GOT3 (cell line): ENCODE results near the gene PLXNA2.

Experiments used
- DNase-seq: peaks from one replicate; lab custom pipeline; 2025; ENCODE audit warnings: mixed read lengths; lab: John Stamatoyannopoulos, UW

The PLXNA2 gene

DNA sequence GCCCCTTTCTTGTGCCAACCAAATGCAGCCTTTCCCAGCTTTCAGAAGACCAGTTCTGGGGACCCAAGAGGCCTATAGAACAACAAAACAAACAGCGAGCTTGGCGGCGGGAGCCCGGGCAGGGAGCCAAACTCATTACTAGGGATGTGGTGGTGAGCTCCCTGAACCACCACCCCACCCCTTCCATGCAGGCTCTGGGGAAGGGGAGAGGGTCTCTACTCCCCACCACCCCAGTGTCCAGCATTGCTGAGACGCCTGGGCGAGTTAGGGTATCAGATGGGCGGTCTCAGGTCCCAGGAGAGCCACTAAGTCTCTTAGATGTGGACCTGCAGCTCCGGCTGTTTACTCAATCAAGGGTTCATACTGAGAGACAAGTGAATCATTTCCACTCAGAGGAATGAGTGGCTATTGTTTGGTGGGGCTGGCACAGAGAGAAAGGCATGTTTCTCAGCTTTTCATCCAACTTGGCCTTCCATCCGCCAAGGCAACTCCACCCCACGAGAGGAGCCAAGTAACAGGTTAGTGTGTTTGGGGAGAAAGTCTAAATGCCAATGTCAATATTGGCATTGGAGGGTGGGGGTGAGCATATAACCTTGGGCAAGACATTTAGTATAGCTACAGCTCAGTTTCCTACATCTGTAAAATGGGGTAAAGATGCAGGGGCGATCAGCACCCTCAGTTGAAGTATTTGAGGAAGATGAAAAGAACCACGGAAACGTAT lies 40.9 kb downstream of the PLXNA2 start:
- DNase-seq: no peak

DNA sequence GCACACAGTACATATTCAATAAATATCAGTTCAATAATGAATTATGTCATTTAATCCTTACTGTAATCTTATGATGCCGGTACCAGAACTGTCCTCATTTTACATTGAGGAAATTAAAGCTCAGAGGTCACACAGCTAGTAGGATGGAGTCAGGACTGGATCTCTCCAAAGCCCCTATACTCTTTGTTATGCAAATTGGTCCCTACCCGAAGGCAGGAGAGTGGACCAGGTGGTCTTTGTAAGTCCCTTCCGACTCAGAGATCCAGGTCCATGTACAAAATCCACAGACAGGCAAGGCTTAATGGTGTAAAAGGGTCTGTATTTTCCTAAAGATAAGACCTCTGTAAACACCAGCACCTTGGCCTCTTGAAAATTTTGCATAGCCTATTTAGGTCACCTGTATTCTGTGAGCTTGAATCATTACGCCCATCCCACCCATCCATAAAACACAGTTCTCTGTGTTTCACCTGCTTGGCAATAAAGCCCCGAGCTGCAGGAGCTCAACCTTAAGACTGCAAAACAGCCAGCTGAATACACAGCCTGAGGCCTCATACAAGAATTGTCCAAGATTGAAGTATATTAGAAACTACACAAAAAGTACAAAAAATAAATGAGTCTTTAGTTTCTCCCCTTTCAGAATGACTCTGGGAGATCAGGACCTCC lies 41.7 kb downstream of the PLXNA2 start:
- no peak for DNase-seq

DNA sequence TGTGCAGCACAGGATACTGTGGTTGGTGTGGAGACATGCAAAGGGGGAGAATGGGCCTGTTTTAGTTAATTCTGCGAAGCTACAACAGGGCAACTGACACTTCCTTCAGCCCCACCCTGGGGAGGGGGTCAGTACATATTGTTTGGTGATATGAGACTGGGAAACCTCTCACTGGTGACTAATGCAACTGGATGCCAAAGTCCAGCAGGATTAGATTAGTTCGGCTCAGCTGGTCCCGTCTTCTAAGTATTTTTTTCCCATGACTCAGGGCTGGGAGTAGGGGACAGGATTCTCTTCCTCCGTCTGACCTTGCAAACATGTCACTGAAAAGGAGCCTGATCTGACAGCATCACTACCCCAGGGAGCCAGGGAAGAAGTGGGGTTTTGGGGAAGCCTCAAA lies 43.0 kb downstream of the PLXNA2 start:
- DNase-seq: no peak

DNA sequence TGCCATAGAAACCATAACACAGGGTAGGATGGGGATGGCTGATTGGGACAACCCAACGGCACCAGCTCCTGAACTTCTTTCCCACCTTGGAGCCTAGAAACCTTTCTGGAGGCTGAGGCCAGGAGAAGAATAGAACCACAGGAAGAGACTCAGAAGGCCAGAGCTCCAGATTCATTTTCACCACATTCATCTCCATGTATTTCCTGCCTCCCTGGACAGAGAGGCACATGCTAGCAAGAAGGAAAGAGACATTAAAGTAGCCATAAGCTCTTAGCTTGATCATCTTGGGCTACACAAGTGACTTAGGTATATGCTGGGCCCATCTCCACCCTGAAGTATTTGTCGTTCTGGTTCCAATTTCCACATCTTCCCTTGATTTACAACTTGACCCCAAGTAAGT lies 44.1 kb downstream of the PLXNA2 start:
- no peak for DNase-seq

DNA sequence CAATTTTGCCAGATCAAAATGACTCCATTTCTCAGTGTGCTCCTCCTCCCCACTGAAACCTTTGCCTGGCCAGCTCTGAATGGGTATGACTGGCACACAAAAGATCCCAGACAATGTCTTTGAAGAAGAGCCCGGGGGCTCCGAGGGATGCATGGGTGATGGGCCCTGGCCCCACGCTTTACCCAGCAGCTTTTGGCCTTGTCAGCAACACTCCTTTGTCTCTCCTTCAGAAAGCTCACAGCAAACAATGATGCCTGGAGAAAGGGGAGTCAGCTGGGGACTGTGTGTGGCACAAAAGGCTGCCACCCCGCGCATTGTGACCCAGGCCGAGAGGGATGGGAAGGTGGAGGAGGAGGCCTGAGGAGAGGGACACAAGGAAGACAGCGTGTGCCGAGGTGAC lies 45.9 kb downstream of the PLXNA2 start:
- DNase-seq: no peak

DNA sequence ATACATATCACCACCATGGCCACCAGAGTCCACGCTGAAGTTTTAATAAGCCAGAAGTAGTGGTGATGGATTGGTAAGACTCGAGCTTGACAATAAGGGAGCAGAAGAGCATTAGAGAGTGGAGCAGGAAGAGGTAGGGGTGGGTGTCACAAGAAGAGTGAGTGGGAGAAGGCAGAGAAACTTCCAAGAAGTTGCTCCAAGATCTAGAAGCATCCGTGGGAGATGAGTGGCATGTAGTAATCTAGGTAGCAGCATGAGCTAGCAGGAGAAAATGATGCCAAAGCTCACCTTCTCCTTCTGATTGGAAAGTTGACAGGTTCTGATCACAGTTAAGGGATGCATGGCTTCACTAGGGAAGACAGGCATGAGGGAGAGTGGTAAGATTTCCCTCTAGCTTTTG lies 49.2 kb downstream of the PLXNA2 start:
- no peak for DNase-seq

DNA sequence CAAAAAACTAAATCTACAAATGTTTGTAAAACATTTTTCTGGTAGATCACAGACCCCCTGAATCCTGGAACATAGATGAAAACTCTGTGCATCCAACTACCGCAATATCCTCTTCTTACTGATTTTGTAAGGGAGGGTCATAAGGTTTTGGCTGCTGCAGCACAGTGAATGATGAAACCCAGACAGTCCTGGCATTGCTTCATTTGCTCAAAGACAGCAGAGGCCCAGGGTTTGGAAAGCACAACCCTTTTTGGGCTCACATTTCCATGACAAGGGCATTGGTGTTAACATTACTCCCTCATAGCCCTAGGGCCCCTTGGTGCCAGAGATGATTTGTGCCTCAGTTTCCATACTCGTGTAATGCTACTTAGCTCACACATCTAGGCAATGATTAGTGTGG lies 51.2 kb downstream of the PLXNA2 start:
- no peak for DNase-seq

DNA sequence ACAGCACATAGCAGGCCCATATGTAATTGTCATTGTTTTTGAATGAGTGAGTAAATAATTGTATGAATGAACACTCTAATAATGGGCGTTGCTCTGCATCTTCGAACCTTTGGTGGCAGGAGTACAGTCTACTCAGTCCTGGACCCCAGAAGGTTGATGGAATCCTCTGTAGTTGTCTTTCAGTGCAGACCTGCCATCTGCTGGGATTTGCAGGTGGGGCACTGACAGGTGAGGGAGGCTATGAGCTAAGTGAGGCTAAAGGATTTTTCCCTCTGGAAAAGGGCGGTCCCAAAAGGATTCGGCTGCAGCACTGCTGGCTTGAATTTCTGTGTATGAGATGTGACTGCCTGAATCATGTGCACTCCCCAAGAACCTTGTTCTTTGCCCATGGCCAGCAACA lies 53.4 kb downstream of the PLXNA2 start:
- DNase-seq: no peak

DNA sequence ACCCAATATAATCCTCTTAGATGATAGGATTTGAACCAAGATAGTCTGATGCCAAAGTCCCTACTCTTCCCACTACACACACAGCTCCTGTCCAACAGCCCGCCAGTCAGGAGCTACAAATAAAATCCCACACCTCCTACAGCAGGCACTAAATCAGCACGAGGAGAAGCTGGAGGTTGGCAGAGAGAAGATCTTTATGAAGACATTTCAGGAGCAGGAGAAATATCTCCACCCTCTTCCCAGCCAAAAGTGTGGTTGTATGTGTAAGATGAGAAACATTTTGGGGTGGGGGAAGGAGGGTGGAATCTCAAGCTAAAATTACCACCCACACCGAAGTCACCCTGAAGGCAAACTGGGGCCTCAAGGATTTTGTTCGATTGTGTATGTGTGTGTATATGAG lies 54.5 kb downstream of the PLXNA2 start:
- DNase-seq: no peak

DNA sequence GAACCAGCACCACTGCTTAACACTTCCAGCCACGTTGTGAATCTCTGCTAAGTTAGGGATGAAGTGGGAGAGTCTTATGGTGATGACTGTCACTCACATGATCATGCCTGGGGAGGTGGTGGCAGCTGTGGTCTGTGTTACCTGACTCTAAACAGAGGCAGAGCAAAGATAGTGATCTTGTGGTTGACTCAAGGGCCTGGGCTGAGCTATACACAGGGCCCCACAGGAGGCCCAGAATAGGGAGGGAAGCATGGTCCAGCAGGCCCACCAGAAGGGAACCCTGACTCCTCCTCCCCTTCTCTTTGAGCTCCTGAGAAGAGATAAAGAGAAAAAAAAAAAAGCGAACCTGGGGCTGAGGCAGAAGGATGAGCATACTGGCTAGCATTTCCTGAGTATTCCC lies 55.0 kb downstream of the PLXNA2 start:
- no peak for DNase-seq

DNA sequence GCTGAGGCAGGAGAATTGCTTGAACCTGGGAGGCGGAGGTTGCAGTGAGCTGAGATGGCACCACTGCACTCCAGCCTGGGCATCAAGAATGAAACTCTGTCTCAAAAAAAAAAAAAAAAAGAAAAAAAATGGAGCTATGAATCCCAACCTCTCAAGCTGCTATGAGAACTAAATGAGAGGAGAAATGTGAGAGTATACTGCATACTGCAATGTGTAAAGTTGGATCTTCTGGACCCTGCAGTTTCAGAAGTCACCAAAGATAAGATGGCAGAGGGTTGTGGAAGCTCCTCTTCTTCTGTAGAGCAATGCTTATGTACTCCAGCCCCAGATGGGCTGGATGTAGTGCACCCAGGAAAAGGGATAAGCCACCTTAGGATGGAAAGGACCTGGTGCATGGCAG lies 55.6 kb downstream of the PLXNA2 start:
- DNase-seq: no peak

DNA sequence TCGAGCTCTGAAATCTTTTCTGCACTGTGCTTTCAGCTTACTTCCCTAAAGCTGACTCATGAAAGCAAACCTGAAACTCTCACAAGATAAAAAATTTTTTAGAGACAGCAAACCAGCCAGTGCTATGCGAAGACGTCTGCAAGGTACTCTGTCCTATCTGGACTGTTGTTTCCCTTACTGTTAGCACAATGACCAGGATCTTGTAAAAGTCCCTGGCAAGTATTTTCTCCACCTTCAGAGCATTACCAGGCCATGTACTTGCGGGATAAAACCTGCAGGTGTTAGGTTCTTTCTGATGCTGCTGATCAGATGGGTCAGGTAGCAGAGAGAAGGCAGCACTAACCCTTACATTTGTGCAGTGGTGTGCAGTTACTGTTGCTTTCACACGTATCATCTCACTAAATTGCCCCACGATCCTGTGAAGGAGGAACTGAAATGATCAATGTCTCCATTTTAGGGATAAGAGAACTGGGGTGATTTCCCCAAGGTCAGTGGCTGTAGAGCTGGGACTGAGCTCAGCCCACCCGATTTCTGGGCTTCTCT lies 56.6 kb downstream of the PLXNA2 start:
- DNase-seq: no peak

DNA sequence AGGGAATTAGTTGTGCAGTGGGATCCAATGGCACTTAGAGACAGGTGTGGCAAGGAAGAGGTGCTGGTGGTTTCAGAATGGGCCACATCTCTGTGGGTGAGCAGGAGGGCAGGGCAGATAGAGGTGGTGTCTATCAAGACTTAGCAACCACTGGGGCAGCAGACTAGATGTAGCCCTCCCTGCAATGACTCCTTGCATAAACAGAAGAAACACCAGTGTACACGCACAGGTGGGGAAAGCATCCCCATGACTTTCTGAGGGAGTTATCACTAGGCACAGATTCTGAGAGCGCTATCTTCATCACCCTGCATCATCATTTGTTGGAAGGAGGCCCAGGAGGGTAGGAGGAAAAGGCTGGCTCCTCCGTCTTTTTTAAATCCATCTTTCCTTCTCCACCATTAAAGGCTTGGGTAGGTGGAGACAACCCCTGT lies 58.4 kb downstream of the PLXNA2 start:
- no peak for DNase-seq

DNA sequence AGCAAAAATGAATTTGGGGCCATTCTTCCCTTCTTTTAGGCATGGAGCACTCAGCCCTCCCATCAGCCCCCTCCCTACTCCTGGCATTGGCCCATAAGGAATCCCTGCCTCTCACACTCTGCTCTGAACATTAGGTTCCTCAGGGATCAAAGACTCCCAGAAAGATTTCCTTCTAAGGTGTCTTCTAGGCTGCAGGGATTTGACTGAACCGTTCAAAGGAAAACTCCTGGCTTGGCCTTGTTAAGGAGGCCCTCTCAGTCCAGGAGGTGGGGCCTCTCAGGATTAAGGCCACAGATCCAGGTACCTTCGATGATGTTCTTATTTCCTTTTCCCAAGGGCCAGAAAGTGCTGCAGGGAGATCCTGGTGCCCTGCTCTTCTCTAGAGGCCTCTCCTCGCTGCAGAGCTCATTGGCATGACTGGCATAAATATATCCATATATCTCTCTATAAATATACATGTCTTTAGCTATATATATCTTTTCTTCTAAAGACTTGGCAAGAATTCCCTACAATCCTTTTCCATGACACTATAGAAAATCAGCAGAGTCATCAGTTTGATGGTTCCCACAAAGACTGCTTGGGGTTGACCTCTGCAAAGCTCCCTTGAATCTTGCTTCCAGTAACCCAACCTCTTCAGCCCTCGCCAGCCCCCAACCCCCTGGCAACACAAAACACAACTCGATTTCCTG lies 59.1 kb downstream of the PLXNA2 start:
- no peak for DNase-seq

DNA sequence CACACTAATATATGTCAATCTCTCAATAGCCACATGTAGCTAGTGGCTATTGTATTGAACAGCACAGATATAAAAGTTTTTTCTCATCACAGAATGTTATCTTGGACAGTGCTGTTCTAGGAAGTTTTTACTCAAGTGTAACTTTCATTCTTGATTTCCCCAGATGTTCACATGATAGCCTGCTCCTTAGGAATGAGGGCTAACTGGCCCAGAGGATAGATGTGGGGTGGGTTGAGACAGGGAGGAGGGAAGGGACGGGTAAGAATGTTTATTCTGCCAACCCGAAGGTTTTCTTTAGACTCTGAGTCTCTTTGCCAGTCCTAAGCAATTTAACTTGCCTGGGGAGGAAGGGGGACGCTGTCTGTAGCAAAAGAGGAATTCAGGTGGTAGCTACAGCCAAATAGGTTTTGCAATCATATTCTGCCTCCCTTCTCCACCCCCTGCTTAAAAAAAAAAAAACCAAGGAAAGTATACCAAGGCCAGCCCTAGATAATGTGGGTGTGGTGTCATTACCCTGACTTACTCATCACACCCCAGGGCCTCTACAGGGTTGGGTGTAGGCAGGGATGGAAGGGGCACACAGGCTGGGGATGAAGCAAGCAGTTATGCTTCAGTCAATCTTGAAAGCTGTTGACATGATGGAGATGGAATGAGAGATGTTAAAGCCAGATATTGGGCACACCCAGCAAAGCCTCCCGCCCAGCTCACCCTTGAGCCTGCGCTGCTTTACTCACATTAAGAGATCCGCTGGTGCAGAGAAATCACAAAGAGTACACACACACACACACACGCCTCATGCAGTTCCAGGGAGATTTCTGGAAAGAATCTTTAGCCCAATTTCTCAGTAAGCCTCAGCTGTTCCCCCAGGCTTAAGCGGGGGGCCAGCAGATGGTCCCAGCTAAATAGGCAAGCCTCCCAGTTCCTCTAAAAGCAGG lies 59.9 kb downstream of the PLXNA2 start:
- DNase-seq: no peak

DNA sequence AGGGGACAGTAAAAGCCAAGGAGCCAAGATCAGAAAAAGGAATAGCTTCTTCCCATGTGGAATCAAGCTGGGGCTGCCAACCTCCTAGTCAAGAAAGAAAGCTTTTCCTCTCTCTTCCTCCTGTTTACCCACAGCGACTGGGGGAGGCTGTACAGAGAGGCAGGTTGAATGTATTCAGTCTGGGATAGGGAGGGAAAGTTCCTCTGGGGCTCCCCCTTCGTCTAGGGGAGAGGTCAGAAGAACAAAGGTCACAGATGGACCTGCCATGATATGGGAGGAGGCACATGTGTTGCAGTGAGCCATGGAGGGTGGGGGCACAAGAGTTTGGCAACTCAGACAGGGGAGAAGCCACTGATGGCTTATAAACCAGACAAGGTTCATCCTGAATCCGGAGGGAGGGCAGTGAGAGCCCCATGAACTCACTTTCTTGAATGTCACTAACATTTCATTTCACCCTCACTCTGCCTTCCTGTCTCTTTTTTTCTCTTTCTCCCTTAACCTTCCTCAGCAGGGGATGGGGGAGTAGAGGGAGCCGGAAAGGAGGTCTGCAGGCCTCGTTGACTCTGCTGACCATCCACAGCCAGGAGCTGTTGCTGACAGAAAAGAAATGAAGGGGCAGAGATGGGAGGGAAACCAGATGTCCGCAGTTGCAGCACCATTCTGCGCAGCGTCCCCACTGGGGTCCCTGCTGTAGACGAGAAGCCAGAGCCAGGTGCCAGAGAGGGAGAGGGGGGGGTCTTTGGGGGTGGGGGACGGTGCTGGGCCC lies 61.1 kb downstream of the PLXNA2 start:
- no peak for DNase-seq

DNA sequence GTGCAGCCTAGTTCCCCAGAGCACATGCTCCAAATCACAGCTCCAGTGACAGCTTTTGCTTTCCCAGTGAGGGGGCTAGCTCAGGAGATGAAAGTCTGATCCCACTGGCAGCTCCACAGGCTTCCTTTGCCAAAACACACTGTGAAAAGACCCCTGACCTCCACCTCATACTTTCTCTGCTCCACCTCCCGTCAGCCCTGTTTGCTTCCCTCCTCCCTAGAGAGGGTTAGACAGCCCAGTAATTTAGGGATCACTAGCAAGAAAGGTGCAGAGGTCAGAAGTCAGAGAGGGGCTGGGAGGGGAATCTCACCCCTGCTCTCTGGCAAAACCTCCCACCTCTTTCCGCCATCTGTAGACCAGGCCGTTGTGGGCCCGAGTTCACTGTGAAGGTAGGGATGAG lies 62.8 kb downstream of the PLXNA2 start:
- no peak for DNase-seq

DNA sequence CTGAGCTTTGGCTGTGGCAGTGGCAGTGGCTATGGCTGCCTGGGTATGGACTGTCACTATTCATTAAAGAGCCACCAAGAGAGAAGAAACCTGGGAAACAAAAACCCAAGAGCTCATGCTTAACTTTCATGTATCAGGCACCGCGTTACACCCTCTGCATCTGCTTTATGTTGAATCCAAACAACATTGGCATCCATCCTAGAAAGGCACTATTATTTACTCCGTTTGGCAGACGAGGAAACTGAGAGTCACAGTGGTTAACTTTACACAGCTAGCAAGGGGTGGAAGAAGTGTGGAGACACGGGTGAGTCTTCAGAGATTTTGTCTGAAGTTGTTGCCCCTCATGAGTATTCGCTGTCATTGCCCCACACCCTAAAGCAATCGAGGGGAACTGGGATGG lies 63.8 kb downstream of the PLXNA2 start:
- DNase-seq: no peak

DNA sequence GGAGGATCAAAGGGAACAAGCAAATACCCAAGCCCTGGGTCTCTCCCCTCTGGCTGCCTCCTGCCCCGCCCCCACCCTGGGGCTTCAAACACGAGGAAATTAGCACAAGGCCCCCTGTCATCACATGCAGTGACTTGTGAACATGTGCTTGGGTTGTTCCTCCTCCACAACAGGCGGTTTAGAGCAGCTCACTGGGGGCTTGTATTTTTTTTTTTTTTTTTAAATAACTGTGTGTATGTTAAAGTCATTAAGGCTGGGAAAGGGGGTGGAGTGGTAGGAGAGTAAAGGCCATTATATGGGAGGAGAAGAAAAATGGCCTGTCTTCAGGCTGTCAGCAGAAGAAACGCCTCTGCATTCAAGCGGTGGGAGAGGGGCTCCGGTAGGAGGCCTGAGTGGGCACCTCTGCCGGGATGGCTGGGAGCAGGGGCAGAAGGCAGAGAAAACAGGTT lies 64.2 kb downstream of the PLXNA2 start:
- no peak for DNase-seq

DNA sequence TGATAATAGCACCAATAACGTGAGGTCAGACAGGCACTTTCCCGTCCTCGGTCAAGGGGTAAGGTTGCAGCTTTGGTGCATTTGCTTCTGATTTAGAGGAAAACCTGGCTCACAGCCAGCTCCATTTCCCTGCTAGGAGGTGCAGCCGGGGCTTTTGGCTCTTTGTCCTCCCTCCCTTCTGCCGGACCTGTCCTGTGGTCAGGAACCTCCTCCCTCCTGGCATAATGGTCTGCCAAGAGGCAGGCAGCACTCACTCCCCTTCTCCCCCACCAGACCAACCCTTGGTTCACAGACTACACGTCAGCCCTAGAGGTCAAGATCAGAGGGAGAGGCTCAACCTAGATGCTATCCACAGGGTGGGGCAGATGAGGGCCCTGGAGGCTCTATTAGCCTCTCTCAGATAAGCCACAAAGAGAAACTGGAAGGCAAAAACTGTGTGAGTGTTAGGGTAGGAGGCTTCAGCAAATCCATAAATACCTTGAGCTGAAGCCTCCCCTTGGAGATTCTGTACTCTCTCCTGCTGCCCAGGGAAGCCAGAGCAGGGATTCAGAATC lies 64.8 kb downstream of the PLXNA2 start:
- DNase-seq: no peak

DNA sequence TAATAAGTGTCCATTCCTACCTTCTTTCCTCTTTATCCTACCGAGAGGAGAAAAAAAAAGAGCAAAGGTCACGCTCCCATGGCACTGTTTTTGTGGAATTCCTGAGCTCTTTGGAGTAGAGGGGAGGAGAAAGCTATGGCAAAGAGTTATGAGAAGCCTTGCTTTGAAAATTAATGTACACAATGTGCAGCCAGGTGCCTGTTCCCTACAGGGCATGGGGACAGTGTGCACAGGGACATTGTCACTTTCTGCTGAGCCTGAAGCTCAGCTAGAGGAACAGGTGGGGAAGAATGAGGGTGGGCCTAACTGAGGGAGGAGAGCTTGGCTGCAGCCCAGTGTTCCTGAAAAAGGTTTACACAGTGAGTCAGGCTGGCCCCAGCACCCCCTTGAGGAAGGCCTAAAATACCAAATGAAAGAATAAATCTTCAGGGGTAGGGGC lies 66.1 kb downstream of the PLXNA2 start:
- no peak for DNase-seq
